SH-SY5Y (cell line): ENCODE results near the gene LPGAT1.

ENCODE experiments used
- GATA2 ChIP-seq: IDR thresholded peaks from 2 replicates; pipeline ENCODE4 v1.6.1; 2011; ENCODE audit warnings: mild to moderate bottlenecking, low read depth, low read length
- GATA3 ChIP-seq: IDR thresholded peaks from 2 replicates; pipeline ENCODE4 v1.6.1; 2011; ENCODE audit warnings: low read depth, mild to moderate bottlenecking, low read length, moderate library complexity

- TF ChIP-seq GATA3 (no peak), GATA2 (no peak)
Observed at GRCh38 chr1:211695135-211695816, 135.3 kb downstream of the LPGAT1 start.
